Activated CD4-positive, alpha-beta memory T cell treated with anti-CD3 and anti-CD28 coated beads for 36 hours (primary cell): Measurements from ENCODE around the gene NCOA4. TPM values are rescaled to one million over a fixed set of nuclear protein-coding genes. Genes with fewer than 3 reads are reported as not detected.

Experiments
- CTCF ChIA-PET: fragments of 350-600 bp; sonication (Branson Sonifier 250); formaldehyde crosslinking; loops from one replicate; lab custom pipeline; 2021; ENCODE audit warnings: antibody characterized with exemption, inconsistent platforms; lab: Charles Lee
- POLR2A ChIA-PET: fragments of 350-600 bp; sonication (Branson Sonifier 250); formaldehyde crosslinking; loops from one replicate; lab custom pipeline; 2021; ENCODE audit warnings: antibody characterized with exemption; lab: Charles Lee
- DNase-seq: peaks from one replicate; pipeline ENCODE4 v3.0.0-alpha.2; 2020
- H3K27ac Mint-ChIP-seq: one replicate; pipeline ENCODE4 v1.8.0; 2021; ENCODE audit warnings: mixed read lengths
- H3K27me3 Mint-ChIP-seq: one replicate; pipeline ENCODE4 v1.8.0; 2021; ENCODE audit warnings: mixed read lengths
- H3K36me3 Mint-ChIP-seq: one replicate; pipeline ENCODE4 v1.8.0; 2021; ENCODE audit warnings: mixed read lengths
- H3K4me1 Mint-ChIP-seq: one replicate; pipeline ENCODE4 v1.8.0; 2021; ENCODE audit warnings: low read depth, mixed read lengths
- H3K4me3 Mint-ChIP-seq: one replicate; pipeline ENCODE4 v1.8.0; 2021; ENCODE audit warnings: mild to moderate bottlenecking, mixed read lengths
- H3K9me3 Mint-ChIP-seq: one replicate; pipeline ENCODE4 v1.8.0; 2021; ENCODE audit warnings: mixed read lengths
- intact Hi-C: fragments of 100-400 bp; cut with micrococcal nuclease; formaldehyde crosslinking; loops from one replicate; pipeline ENCODE4 v1.15.1; 2023
- total RNA-seq, 2 experiments: library from RNA; stranded (reverse); gene quantifications; one replicate each; pipeline ENCODE4 v1.2.3, GENCODE V29; 2021

NCOA4 gene
- total RNA-seq, 2 experiments from 2014 or later: 79.9 to 85.3 TPM

DNA sequence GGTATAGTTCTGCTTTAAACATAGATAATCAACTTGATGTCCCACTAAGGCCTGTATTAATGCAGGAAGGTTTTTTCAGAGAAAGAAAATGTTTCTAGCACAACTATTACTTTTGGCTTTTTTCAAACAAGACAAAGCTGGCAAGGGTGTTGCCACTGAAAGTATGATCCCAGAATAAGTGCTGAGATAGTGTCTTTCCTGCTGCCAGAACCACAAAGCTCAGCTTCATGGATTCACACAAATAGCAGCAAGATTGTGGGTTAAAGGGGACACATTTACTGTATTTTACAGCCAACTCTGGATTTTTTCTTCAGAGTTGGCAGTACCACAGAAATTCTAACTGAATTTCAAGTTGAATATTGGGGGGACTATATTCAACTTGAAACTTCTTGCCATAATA, 4.3 kb downstream of the NCOA4 start:
- H3K9me3 Mint-ChIP-seq: no peaks in the 10 kb centered on the region
- H3K4me1 Mint-ChIP-seq: peaks cover 73% of the 10 kb centered on the region
- H3K27ac Mint-ChIP-seq: no peak overlapping the region
- peaks cover 2% of the 10 kb centered on the region for H3K36me3 Mint-ChIP-seq
- intact Hi-C loops: loop anchor here (5.0 to 10.0 kb wide), 2 partner anchors 774 to 1021 kb away; partner anchors contain the start of gene ZNF22
- H3K4me3 Mint-ChIP-seq: no peak overlapping the region
- POLR2A ChIA-PET: no interaction called here
- H3K27me3 Mint-ChIP-seq: no peaks in the 10 kb centered on the region
- DNase-seq: no peak
- CTCF ChIA-PET: interaction anchor here (0.7 kb wide), 1 partner anchor 42 kb away, joined by 4 read pairs; no protein-coding TSS in a partner anchor

DNA sequence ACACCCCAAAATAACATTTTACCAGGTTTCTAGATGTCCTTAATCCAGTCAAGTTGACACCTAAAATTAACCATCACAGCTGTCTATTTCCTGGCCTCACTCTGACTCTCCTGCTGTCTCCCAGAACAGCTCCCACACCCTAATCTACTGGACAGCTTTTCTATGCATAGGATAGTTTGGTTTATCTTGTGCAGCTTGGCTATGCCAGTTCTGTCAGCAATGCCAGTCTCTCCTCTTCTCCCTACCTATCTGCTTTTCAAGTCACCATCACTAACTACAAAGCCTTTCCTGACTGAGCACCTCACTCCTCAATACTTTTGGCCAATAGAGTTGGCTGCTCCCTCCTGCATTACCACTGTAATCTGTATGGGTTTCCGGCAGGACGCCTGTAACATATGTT, 5.0 kb downstream of the NCOA4 start:
- Mint-ChIP-seq H3K4me1 (peaks cover 75% of the 10 kb centered on the region), H3K27ac (no peak overlapping the region), H3K36me3 (peaks cover 2% of the 10 kb centered on the region), H3K9me3 (no peaks in the 10 kb centered on the region), H3K4me3 (no peak overlapping the region), H3K27me3 (no peaks in the 10 kb centered on the region)
- POLR2A ChIA-PET: no interaction called here
- CTCF ChIA-PET: no interaction called here
- no peak for DNase-seq
- intact Hi-C loops: loop anchor here (5.0 to 10.0 kb wide), 2 partner anchors 773 to 1021 kb away; partner anchors contain the start of gene ZNF22

DNA sequence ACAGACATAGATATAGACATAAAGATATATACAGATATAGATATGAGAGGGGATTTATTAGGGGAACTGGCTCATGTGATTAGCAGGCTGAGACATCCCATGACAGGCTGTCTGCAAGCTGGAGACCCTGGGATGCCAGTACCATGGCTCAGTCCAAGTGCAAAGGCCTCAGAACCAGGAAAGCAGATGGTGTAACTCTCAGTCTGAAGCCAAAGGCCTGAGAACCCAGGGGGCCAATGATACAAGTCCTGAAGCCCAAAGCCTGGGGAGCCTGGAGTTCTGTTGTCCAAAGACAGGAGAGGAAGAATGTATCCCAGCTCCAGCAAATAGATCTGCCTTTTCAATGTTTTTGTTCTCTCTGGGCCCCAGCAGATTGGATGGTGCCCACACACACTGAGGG, 5.5 kb downstream of the NCOA4 start:
- no peak for DNase-seq
- POLR2A ChIA-PET: no interaction called here
- H3K27ac Mint-ChIP-seq: no peak overlapping the region
- peaks cover 79% of the 10 kb centered on the region for H3K4me1 Mint-ChIP-seq
- CTCF ChIA-PET: no interaction called here
- H3K36me3 Mint-ChIP-seq: peaks cover 2% of the 10 kb centered on the region
- intact Hi-C loops: loop anchor here (5.0 to 10.0 kb wide), 2 partner anchors 773 to 1020 kb away; partner anchors contain the start of gene ZNF22
- no peaks in the 10 kb centered on the region for H3K27me3 Mint-ChIP-seq
- no peaks in the 10 kb centered on the region for H3K9me3 Mint-ChIP-seq
- H3K4me3 Mint-ChIP-seq: no peak overlapping the region

DNA sequence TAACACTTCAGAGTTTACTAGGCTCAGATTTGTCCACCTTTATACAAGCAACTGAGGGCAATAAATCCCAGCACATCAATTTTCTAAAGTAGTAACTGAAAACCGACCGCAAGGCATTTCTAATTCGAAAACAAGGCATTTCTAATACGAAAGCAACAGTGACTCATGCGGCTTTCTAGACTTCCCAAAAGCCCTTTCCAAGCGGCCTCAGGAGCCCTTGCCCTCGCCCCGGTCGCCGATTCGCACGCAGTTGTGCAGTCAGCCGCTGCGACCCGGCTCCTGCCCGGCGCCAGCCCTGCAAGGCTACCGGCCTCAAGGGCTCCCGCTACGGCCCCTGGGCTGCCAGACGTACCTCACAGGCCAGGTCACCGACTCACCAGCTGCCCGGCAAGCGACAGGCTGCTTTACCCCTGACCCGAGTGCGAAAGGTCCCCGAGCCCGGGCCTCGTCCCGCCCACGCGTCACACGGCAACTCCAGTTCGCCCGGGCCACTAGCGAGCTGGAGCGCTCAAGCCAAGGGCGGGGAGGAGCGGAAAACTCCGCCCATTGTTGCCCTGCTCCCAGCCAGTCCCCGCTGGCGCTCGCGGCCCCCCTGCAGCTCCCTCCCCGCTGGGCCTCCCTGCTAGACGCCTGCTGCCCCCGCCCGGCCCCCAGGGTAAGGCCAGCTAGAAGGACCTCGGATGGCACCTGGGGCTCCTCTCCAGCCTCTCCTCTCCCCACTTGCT, 7.3 kb downstream of the NCOA4 start:
- H3K9me3 Mint-ChIP-seq: no peaks in the 10 kb centered on the region
- no peaks in the 10 kb centered on the region for H3K27me3 Mint-ChIP-seq
- H3K4me1 Mint-ChIP-seq: peaks cover 82% of the 10 kb centered on the region
- peaks cover 3% of the 10 kb centered on the region for H3K36me3 Mint-ChIP-seq
- ChIA-PET CTCF (interaction anchor here (0.5 to 1.3 kb wide), 3 partner anchors 9 to 443 kb away, joined by 3 to 4 read pairs (median 3); no protein-coding TSS in a partner anchor), POLR2A (no interaction called here)
- DNase-seq: peak; percentile 91
- H3K4me3 Mint-ChIP-seq: peak overlapping the region; percentile 78
- peak overlapping the region; percentile 86 for H3K27ac Mint-ChIP-seq
- intact Hi-C loops: loop anchor here (2.0 to 10.0 kb wide), 2 partner anchors 16 to 1018 kb away; partner anchors contain the start of gene ZNF22

GRCh38 chr10:46020344-46020657, 10.1 kb downstream of the NCOA4 start:
- Mint-ChIP-seq H3K9me3 (no peaks in the 10 kb centered on the region), H3K4me1 (peaks cover 71% of the 10 kb centered on the region), H3K4me3 (no peak overlapping the region), H3K27ac (no peak overlapping the region), H3K36me3 (peaks cover 8% of the 10 kb centered on the region), H3K27me3 (no peaks in the 10 kb centered on the region)
- no peak for DNase-seq
- CTCF ChIA-PET: interaction anchor here (5.5 kb wide), 1 partner anchor 9 kb away, joined by 35 read pairs; the partner anchor contains the start of gene NCOA4
- intact Hi-C loops: loop anchor here (10.0 kb wide), 1 partner anchor 1016 kb away; the partner anchor contains the start of gene ZNF22
- POLR2A ChIA-PET: no interaction called here

- ChIA-PET CTCF (interaction anchor here (5.5 kb wide), 1 partner anchor 9 kb away, joined by 35 read pairs; the partner anchor contains the start of gene NCOA4), POLR2A (interaction anchor here (1.0 kb wide), 1 partner anchor 14 kb away, joined by 3 read pairs; no protein-coding TSS in a partner anchor)
- H3K27me3 Mint-ChIP-seq: no peaks in the 10 kb centered on the region
- no peak for DNase-seq
- intact Hi-C loops: loop anchor here (10.0 kb wide), 1 partner anchor 1015 kb away; the partner anchor contains the start of gene ZNF22
- H3K36me3 Mint-ChIP-seq: peaks cover 11% of the 10 kb centered on the region
- H3K27ac Mint-ChIP-seq: peak overlapping the region; percentile 53
- peaks cover 73% of the 10 kb centered on the region for H3K4me1 Mint-ChIP-seq
- no peak overlapping the region for H3K4me3 Mint-ChIP-seq
- H3K9me3 Mint-ChIP-seq: no peaks in the 10 kb centered on the region
These were observed 10.7 kb downstream of the NCOA4 start for GRCh38 chr10:46019569-46020343.

- intact Hi-C loops: no loop called here
- Mint-ChIP-seq H3K27ac (no peak overlapping the region), H3K4me3 (no peak overlapping the region), H3K27me3 (no peaks in the 10 kb centered on the region), H3K9me3 (no peaks in the 10 kb centered on the region), H3K36me3 (peaks cover 17% of the 10 kb centered on the region), H3K4me1 (peaks cover 69% of the 10 kb centered on the region)
- ChIA-PET POLR2A (interaction anchor here (1.0 kb wide), 1 partner anchor 14 kb away, joined by 3 read pairs; no protein-coding TSS in a partner anchor), CTCF (interaction anchor here (5.5 kb wide), 1 partner anchor 10 kb away, joined by 35 read pairs; the partner anchor contains the start of gene NCOA4)
- DNase-seq: no peak
These were observed 11.3 kb downstream of the NCOA4 start for GRCh38 chr10:46019177-46019528.

GRCh38 chr10:46018453-46019176, 11.8 kb downstream of the NCOA4 start:
- H3K27ac Mint-ChIP-seq: peak overlapping the region; percentile 6
- peaks cover 64% of the 10 kb centered on the region for H3K4me1 Mint-ChIP-seq
- ChIA-PET POLR2A (no interaction called here), CTCF (interaction anchor here (1.3 to 5.5 kb wide), 2 partner anchors 8 to 11 kb away, joined by 5 to 35 read pairs; partner anchors contain the start of gene NCOA4)
- intact Hi-C loops: no loop called here
- no peaks in the 10 kb centered on the region for H3K27me3 Mint-ChIP-seq
- DNase-seq: no peak
- no peak overlapping the region for H3K4me3 Mint-ChIP-seq
- peaks cover 19% of the 10 kb centered on the region for H3K36me3 Mint-ChIP-seq
- no peaks in the 10 kb centered on the region for H3K9me3 Mint-ChIP-seq

DNA sequence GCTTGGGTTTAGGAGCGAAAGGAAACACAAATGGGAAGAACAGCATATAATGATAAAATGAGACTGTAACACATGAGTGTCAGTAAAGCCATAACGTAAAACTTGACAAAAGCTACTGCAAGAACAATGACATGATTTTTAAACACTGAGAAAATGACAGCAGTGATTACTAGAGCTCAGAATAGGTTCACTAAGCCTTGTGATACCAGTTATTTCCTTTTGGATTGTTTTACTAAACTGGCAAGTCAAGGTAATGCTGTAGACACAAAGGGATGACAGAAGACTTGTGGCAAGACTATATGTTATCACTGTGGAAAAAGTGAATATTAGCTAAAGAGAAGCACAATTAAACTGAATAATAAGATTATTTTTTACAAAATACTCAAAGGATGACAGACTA, 12.7 kb downstream of the NCOA4 start:
- peaks cover 26% of the 10 kb centered on the region for H3K36me3 Mint-ChIP-seq
- CTCF ChIA-PET: interaction anchor here (1.3 to 5.5 kb wide), 2 partner anchors 9 to 11 kb away, joined by 5 to 35 read pairs; partner anchors contain the start of gene NCOA4
- peaks cover 60% of the 10 kb centered on the region for H3K4me1 Mint-ChIP-seq

GRCh38 chr10:46016811-46017210, 13.6 kb downstream of the NCOA4 start:
- CTCF ChIA-PET: interaction anchor here (5.5 kb wide), 1 partner anchor 12 kb away, joined by 35 read pairs; the partner anchor contains the start of gene NCOA4

More for the DNA sequence above, 12.7 kb downstream of the NCOA4 start:
- DNase-seq: no peak
- POLR2A ChIA-PET: interaction anchor here (1.6 kb wide), 1 partner anchor 11 kb away, joined by 3 read pairs; no protein-coding TSS in a partner anchor
- no peak overlapping the region for H3K4me3 Mint-ChIP-seq
- H3K9me3 Mint-ChIP-seq: no peaks in the 10 kb centered on the region
- H3K27ac Mint-ChIP-seq: peak overlapping the region; percentile 33
- intact Hi-C loops: no loop called here
- no peaks in the 10 kb centered on the region for H3K27me3 Mint-ChIP-seq

GRCh38 chr10:46016190-46016589, 14.2 kb downstream of the NCOA4 start:
- intact Hi-C loops: no loop called here
- H3K27ac Mint-ChIP-seq: peak overlapping the region; percentile 26
- no peak for DNase-seq
- H3K4me1 Mint-ChIP-seq: peaks cover 51% of the 10 kb centered on the region
- H3K27me3 Mint-ChIP-seq: no peaks in the 10 kb centered on the region
- peaks cover 31% of the 10 kb centered on the region for H3K36me3 Mint-ChIP-seq
- no peaks in the 10 kb centered on the region for H3K9me3 Mint-ChIP-seq
- H3K4me3 Mint-ChIP-seq: no peak overlapping the region
- CTCF ChIA-PET: interaction anchor here (2.5 to 5.5 kb wide), 2 partner anchors 12 to 13 kb away, joined by 9 to 35 read pairs; partner anchors contain the start of gene NCOA4
- POLR2A ChIA-PET: interaction anchor here (1.6 kb wide), 1 partner anchor 9 kb away, joined by 3 read pairs; no protein-coding TSS in a partner anchor

More at GRCh38 chr10:46016811-46017210, 13.6 kb downstream of the NCOA4 start:
- DNase-seq: no peak
- Mint-ChIP-seq H3K4me1 (peaks cover 55% of the 10 kb centered on the region), H3K27ac (peak overlapping the region; percentile 26), H3K9me3 (no peaks in the 10 kb centered on the region), H3K27me3 (no peaks in the 10 kb centered on the region), H3K4me3 (no peak overlapping the region), H3K36me3 (peaks cover 29% of the 10 kb centered on the region)
- intact Hi-C loops: no loop called here
- POLR2A ChIA-PET: interaction anchor here (1.6 kb wide), 1 partner anchor 10 kb away, joined by 3 read pairs; no protein-coding TSS in a partner anchor
